ENCODE data around the gene C14orf93. TPM values are rescaled to one million over a fixed set of nuclear protein-coding genes. Genes with fewer than 3 reads are reported as not detected.

Gene C14orf93
- total RNA-seq, 1 donor from 2014 or later = 12.6 TPM

- Mint-ChIP-seq H3K27ac (no peak overlapping the region), H3K27me3 (no peaks in the 10 kb centered on the region), H3K9me3 (no peaks in the 10 kb centered on the region), H3K36me3 (no peaks in the 10 kb centered on the region), H3K4me3 (no peak overlapping the region), H3K4me1 (ENCODE audit: unreplicated experiment) (peaks cover 17% of the 10 kb centered on the region)
- no peak for TF ChIP-seq CTCF (conservative IDR thresholded peaks at IDR 0.05)
- DNase-seq (ENCODE audit: extremely low spot score, unreplicated experiment) = no peak
Measured at GRCh38 chr14:22995889-22996625, 13.9 kb downstream of the C14orf93 start.

GRCh38 chr14:22994762-22995275 lies 15.1 kb downstream of the C14orf93 start:
- Mint-ChIP-seq H3K9me3 (no peaks in the 10 kb centered on the region), H3K36me3 (no peaks in the 10 kb centered on the region), H3K4me3 (peak overlapping the region; percentile 40), H3K27ac (peak overlapping the region; percentile 40), H3K27me3 (no peaks in the 10 kb centered on the region), H3K4me1 (ENCODE audit: unreplicated experiment) (peaks cover 15% of the 10 kb centered on the region)
- no peak for DNase-seq (ENCODE audit: extremely low spot score, unreplicated experiment)
- TF ChIP-seq CTCF (conservative IDR thresholded peaks at IDR 0.05) = peak; percentile 73

- Mint-ChIP-seq H3K4me3 (no peak overlapping the region), H3K9me3 (no peaks in the 10 kb centered on the region), H3K27ac (no peak overlapping the region), H3K27me3 (no peaks in the 10 kb centered on the region), H3K4me1 (ENCODE audit: unreplicated experiment) (peaks cover 8% of the 10 kb centered on the region), H3K36me3 (no peaks in the 10 kb centered on the region)
- no peak for DNase-seq (ENCODE audit: extremely low spot score, unreplicated experiment)
- TF ChIP-seq CTCF (conservative IDR thresholded peaks at IDR 0.05) = no peak
Measured at GRCh38 chr14:22993517-22993916, 16.4 kb downstream of the C14orf93 start.

- no peaks in the 10 kb centered on the region for H3K27me3 Mint-ChIP-seq
- no peak overlapping the region for H3K27ac Mint-ChIP-seq
- TF ChIP-seq CTCF (conservative IDR thresholded peaks at IDR 0.05) = no peak
- peaks cover 8% of the 10 kb centered on the region for H3K4me1 Mint-ChIP-seq (ENCODE audit: unreplicated experiment)
- H3K36me3 Mint-ChIP-seq = no peaks in the 10 kb centered on the region
- DNase-seq (ENCODE audit: extremely low spot score, unreplicated experiment) = no peak
- no peaks in the 10 kb centered on the region for H3K9me3 Mint-ChIP-seq
- no peak overlapping the region for H3K4me3 Mint-ChIP-seq
Measured at GRCh38 chr14:22991852-22992251, 18.1 kb downstream of the C14orf93 start.

- TF ChIP-seq CTCF (conservative IDR thresholded peaks at IDR 0.05) = no peak
- H3K36me3 Mint-ChIP-seq = no peaks in the 10 kb centered on the region
- no peak overlapping the region for H3K27ac Mint-ChIP-seq
- peaks cover 3% of the 10 kb centered on the region for H3K4me1 Mint-ChIP-seq (ENCODE audit: unreplicated experiment)
- no peaks in the 10 kb centered on the region for H3K9me3 Mint-ChIP-seq
- no peaks in the 10 kb centered on the region for H3K27me3 Mint-ChIP-seq
- DNase-seq (ENCODE audit: extremely low spot score, unreplicated experiment) = no peak
- no peak overlapping the region for H3K4me3 Mint-ChIP-seq
Measured at GRCh38 chr14:22987291-22987690, 22.7 kb downstream of the C14orf93 start.

Measured in type B pancreatic cell (in vitro differentiated cells).